ENCODE measurements around the gene MLLT1. TPM values are rescaled to one million over a fixed set of nuclear protein-coding genes. Genes with fewer than 3 reads are reported as not detected.

MLLT1 gene
- polyA plus RNA-seq, 1 experiment, result 12.3 TPM

DNA sequence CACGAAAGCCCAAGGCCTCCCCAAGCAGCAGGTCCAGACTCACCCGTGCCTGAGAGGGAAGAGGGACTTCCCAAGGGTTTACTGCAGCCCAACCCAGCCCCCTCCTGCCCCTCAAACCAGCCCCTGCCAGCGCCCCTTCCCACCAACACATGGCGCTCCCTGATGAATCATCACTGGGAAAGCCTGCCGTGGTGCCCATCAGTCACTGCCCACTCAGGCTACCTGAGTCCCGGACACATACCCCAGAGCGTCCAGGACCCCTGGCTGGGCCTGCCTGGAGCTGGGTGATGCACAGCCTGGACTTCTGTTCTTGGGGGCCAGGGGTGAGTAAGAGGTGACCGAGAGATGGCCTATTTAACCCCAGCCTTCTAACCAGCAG lies 60.6 kb downstream of the MLLT1 start:
- CTCF ChIA-PET, result interaction anchor here (0.6 to 3.5 kb wide), 40 partner anchors 8 to 645 kb away, joined by 3 to 58 read pairs (median 6); partner anchors contain the start of genes ALKBH7 and CLPP
- Histone ChIP-seq H3K27ac (ENCODE audit: low read depth, low read length) (no peak overlapping the region), H3K4me3 (ENCODE audit: low read depth, low read length) (no peak overlapping the region), H3K27me3 (ENCODE audit: control insufficient read depth, insufficient read depth, low read length) (no peaks in the 10 kb centered on the region), H3K9me3 (ENCODE audit: control insufficient read depth, insufficient read depth, low read length) (no peaks in the 10 kb centered on the region; the same call in 1 of the 2 replicates)
- POLR2A ChIA-PET, result interaction anchor here (0.7 kb wide), 1 partner anchor 153 kb away, joined by 3 read pairs; the partner anchor contains the start of gene ALKBH7
- no peak for DNase-seq (ENCODE audit: low read depth, low spot score)
- TF ChIP-seq, protein P1, sequence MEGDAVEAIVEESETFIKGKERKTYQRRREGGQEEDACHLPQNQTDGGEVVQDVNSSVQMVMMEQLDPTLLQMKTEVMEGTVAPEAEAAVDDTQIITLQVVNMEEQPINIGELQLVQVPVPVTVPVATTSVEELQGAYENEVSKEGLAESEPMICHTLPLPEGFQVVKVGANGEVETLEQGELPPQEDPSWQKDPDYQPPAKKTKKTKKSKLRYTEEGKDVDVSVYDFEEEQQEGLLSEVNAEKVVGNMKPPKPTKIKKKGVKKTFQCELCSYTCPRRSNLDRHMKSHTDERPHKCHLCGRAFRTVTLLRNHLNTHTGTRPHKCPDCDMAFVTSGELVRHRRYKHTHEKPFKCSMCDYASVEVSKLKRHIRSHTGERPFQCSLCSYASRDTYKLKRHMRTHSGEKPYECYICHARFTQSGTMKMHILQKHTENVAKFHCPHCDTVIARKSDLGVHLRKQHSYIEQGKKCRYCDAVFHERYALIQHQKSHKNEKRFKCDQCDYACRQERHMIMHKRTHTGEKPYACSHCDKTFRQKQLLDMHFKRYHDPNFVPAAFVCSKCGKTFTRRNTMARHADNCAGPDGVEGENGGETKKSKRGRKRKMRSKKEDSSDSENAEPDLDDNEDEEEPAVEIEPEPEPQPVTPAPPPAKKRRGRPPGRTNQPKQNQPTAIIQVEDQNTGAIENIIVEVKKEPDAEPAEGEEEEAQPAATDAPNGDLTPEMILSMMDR (IDR thresholded peaks at IDR 0.05; ENCODE audit: low read depth, low read length), result no peak

DNA sequence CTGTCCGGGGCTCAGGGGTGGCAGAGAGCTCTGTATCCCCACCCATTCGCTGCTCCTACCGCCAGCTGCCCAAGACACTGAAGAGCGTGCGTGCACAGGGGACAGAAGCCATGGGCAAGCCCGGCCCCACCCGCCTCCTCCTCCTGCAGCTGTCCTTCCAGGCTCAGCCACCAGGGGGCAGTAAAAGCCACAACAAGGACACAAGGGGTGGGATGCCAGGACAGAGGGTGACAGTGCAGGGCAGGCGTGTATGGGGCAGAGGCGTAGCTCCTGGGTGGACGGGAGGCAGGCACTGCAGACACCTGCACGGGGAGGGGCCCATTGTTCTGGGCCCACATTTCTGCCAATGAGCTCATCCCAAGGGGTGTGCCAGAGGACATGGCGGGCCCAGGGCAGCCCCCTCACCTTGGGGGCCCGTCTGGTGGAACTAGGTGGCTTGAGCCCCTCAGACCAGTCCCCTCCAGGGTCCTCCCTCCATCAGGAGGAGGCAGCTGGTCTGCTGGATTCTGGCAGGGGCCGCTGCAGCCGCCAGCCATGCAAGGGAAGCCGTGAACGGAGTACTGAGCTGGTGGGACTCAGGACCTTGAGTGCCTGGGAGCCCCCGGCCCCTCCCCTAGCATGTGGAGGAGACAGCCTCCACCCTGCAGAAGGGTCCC lies 61.2 kb downstream of the MLLT1 start:
- TF ChIP-seq, protein P1 (IDR thresholded peaks at IDR 0.05; ENCODE audit: low read depth, low read length), result peak; percentile 94
- DNase-seq (ENCODE audit: low read depth, low spot score), result no peak
- ChIA-PET CTCF (interaction anchor here (0.6 to 3.5 kb wide), 44 partner anchors 9 to 645 kb away, joined by 3 to 58 read pairs (median 6); partner anchors contain the start of genes ALKBH7 and CLPP), POLR2A (interaction anchor here (0.6 to 0.7 kb wide), 3 partner anchors 81 to 154 kb away, joined by 3 to 4 read pairs (median 3); partner anchors contain the start of gene ALKBH7)
- Histone ChIP-seq H3K9me3 (ENCODE audit: control insufficient read depth, insufficient read depth, low read length) (no peaks in the 10 kb centered on the region; the same call in 1 of the 2 replicates), H3K4me3 (ENCODE audit: low read depth, low read length) (no peak overlapping the region), H3K27ac (ENCODE audit: low read depth, low read length) (peak overlapping the region; percentile 39), H3K27me3 (ENCODE audit: control insufficient read depth, insufficient read depth, low read length) (no peaks in the 10 kb centered on the region)

DNA sequence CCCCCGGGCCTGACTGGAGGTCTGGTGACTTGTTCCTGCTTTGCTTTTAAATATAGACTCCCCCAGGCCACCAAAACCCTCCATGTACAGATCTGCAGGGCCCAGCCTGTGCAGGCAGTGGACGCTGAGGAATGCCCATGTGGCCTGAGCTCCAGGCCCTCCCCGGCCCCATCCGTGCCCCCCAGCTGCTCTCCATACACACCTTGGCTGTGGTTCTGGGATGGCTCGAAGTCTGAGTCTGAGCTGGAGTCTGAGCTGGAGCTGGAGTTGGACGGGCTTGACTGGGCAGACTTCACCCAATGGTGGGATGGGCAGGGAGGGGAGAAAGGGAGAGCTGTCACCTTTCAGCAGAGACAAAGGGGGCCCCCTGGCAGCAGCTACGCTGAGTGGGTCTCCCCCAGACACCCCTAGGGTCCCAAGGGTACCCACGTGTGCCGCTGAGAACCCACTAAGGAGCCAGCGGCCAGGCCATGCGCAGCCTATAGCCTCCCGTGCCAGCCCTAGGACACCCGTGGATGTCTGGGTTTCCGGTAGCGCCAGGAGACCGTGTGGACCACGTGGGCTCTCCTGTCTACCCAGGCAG lies 61.9 kb downstream of the MLLT1 start:
- H3K4me3 ChIP-seq (ENCODE audit: low read depth, low read length), result no peak overlapping the region
- no peak for DNase-seq (ENCODE audit: low read depth, low spot score)
- POLR2A ChIA-PET, result interaction anchor here (0.6 kb wide), 1 partner anchor 85 kb away, joined by 4 read pairs; no protein-coding TSS in a partner anchor
- CTCF ChIA-PET, result interaction anchor here (0.6 to 3.5 kb wide), 37 partner anchors 9 to 646 kb away, joined by 3 to 58 read pairs (median 7); partner anchors contain the start of gene CLPP
- H3K27me3 ChIP-seq (ENCODE audit: control insufficient read depth, insufficient read depth, low read length), result no peaks in the 10 kb centered on the region
- no peaks in the 10 kb centered on the region; the same call in 1 of the 2 replicates for H3K9me3 ChIP-seq (ENCODE audit: control insufficient read depth, insufficient read depth, low read length)
- TF ChIP-seq, protein P1 (IDR thresholded peaks at IDR 0.05; ENCODE audit: low read depth, low read length), result no peak
- no peak overlapping the region for H3K27ac ChIP-seq (ENCODE audit: low read depth, low read length)

DNA sequence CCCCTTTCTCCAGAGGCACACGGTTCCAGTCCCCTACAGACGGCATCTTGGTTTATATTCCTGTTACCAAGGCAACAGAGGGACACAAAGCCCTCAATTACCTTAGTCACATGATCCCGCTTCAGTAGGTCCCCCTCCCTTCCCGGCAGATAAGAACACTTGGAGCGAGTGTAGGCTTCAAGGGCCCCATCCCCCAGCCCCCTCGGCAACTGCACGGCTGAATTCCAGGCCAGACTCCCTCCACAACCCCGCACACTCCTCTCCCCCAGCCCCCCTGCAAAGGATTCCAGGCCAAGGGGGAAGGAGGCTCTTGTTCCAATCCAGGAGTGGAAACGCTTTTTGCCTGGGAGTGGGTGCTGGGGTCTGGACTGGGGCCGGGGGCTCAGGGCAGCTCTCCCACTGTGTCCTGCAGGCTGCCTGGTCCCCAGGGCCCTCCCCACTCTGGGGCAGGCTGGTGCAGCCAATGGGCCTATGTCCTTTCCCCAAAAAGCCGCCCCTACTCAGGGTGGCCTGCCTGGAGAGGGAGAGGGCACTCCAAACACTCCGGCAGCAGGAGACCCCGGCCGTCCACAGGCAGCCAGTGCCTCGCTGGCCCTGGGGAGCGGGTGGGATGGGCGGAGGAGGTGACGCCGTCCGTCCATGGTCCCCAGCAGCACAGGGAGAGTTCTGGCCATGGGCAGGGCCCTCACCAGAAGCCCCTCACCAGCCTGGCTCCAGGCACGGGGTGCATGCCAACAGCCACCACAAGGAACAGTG lies 62.6 kb downstream of the MLLT1 start:
- no peak for DNase-seq (ENCODE audit: low read depth, low spot score)
- TF ChIP-seq, protein P1 (IDR thresholded peaks at IDR 0.05; ENCODE audit: low read depth, low read length), result no peak
- H3K27ac ChIP-seq (ENCODE audit: low read depth, low read length), result no peak overlapping the region
- no peaks in the 10 kb centered on the region; the same call in 1 of the 2 replicates for H3K9me3 ChIP-seq (ENCODE audit: control insufficient read depth, insufficient read depth, low read length)
- ChIA-PET POLR2A (no interaction called here), CTCF (interaction anchor here (1.7 to 3.5 kb wide), 7 partner anchors 17 to 169 kb away, joined by 7 to 58 read pairs (median 14); partner anchors contain the start of gene CLPP)
- no peak overlapping the region for H3K4me3 ChIP-seq (ENCODE audit: low read depth, low read length)
- no peaks in the 10 kb centered on the region for H3K27me3 ChIP-seq (ENCODE audit: control insufficient read depth, insufficient read depth, low read length)

Data from AG04450 (cell line).